HG03060 (cell line): Measurements from ENCODE around the gene ARAF.

ENCODE experiments used
- ATAC-seq: cut with Tn5 transposase; IDR thresholded peaks from one replicate; pipeline ENCODE4 v1.9.1; 2021; ENCODE audit warnings: low read depth, moderate number of reproducible peaks; ENCODE audit not compliant: unreplicated experiment

ARAF gene

GRCh38 chrX:47618923-47619485 is 58.0 kb downstream of the ARAF start:
- no peak for ATAC-seq

- no peak for ATAC-seq
These were observed 58.7 kb downstream of the ARAF start, which contains the start of gene SYN1 for GRCh38 chrX:47619486-47620302. TSS of gene SYN1 (minus strand) at chrX:47619857. CDS start at chrX:47619728, 129 bp downstream.

GRCh38 chrX:47620303-47620685 is 59.3 kb downstream of the ARAF start:
- ATAC-seq, result no peak
